Measurements from ENCODE around the gene RNF217. TPM values are rescaled to one million over a fixed set of nuclear protein-coding genes. Genes with fewer than 3 reads are reported as not detected.
"Not testable (repeated sequence)": the region's sequence is repeated elsewhere in the genome, so short reads cannot be mapped to it uniquely, and the experiment has no call there.

Gene RNF217
- total RNA-seq, 2 experiments from 2014 or later = 1.7 to 2.4 TPM

DNA sequence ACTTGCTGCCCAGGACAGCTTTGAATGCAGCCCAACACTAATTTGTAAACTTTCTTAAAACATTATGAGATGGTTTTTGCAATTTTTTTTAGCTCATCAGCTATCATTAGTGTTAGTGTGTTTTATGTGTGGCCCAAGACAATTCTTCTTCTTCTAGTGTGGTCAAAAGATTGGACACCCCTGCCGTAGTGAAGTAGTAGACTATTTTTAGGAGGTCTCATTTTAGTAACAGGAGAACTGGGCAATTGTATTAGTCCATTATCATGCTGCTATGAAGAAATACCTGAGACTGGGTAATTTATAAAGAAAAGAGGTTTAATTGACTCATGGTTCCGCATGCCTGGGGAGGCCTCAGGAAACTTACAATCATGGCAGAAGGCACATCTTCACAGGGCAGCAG, 112.8 kb downstream of the RNF217 start:
- H3K27ac Mint-ChIP-seq; intact Hi-C loops (cut with DNase I, micrococcal nuclease); POLR2A ChIA-PET; CTCF ChIA-PET; H3K4me3 Mint-ChIP-seq; H3K36me3 Mint-ChIP-seq (ENCODE audit: low read depth); H3K4me1 Mint-ChIP-seq; DNase-seq; H3K27me3 Mint-ChIP-seq; H3K9me3 Mint-ChIP-seq (ENCODE audit: low read depth); ATAC-seq: not testable (repeated sequence)

DNA sequence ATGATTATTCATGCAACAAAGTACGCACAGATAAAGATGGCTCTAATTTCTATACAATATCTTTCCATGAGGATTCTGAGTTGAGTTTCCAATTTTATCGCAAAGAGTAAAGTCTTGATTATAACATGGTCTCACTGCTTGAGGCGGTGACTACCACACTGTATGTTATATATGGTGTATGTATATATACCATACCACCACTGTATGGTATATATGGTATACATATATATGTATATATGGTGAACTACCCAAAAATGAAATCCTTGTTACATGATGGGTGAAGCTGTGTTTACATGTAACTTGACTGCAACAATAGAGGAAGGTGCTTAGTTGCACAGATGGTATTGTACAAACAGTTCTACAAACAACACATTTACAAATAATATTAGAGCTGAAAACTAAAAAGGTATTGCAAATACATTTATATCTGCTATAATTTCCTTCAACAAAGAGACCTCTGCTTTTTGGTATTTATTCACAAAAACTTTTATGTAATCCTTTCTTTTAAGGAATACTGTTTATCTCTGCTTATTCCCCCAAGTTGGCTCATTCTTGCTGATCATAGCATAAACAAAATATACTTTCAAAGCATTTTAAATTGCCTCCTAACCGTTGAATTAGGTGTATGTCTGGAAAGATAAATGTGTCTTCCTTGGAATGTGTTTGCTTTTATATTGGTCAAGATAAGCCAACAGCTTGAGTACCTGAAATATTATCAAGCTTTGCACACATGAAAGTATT, 113.7 kb downstream of the RNF217 start:
- CTCF ChIA-PET = interaction anchor here (0.8 to 1.1 kb wide), 2 partner anchors 8 to 117 kb away, joined by 3 to 4 read pairs; no protein-coding TSS in a partner anchor
- no peak overlapping the region for H3K27ac Mint-ChIP-seq
- no peaks in the 10 kb centered on the region for H3K36me3 Mint-ChIP-seq (ENCODE audit: low read depth)
- no peaks in the 10 kb centered on the region for H3K4me1 Mint-ChIP-seq
- H3K4me3 Mint-ChIP-seq = no peak overlapping the region
- intact Hi-C loops (cut with DNase I, micrococcal nuclease) = no loop called here
- H3K9me3 Mint-ChIP-seq (ENCODE audit: low read depth) = no peaks in the 10 kb centered on the region
- no peak for ATAC-seq
- POLR2A ChIA-PET = no interaction called here
- no peak for DNase-seq
- no peaks in the 10 kb centered on the region for H3K27me3 Mint-ChIP-seq

DNA sequence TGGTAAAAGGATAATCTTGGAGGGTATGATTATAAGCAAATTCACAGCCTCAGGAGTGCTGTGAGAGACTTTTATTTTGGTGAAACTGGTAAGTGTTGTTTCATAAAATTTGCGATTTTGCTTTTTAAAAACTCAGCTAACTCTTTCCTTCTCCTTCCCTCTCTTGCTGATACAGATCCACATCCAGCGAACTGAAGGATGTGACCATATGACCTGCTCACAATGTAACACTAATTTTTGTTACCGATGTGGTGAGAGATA, 114.2 kb downstream of the RNF217 start:
- Mint-ChIP-seq H3K9me3 (ENCODE audit: low read depth) (no peaks in the 10 kb centered on the region), H3K4me3 (no peak overlapping the region), H3K27me3 (no peaks in the 10 kb centered on the region), H3K27ac (no peak overlapping the region), H3K36me3 (ENCODE audit: low read depth) (no peaks in the 10 kb centered on the region), H3K4me1 (no peaks in the 10 kb centered on the region)
- intact Hi-C loops (cut with DNase I, micrococcal nuclease) = no loop called here
- CTCF ChIA-PET = interaction anchor here (0.8 to 1.1 kb wide), 2 partner anchors 9 to 116 kb away, joined by 3 to 4 read pairs; no protein-coding TSS in a partner anchor
- DNase-seq (no peak), ATAC-seq (no peak)
- POLR2A ChIA-PET = no interaction called here

DNA sequence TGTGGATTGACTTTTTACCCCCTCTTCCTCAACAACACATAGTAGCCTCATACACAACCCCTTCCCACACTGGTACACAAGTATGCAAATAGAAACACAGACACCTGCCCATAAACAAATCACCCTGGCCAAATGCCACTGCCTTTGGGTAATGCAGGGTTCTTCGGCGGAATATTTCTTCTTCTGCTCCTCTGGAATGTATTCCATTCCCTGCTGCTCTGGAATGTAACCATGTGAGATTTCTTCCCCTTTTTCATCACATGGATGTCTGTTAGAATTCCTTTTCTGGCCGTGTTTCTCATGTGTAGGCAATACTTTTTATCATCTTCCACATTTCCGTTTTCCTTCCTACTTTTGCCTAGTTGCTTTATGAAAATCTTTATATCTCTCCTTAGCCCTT, 115.2 kb downstream of the RNF217 start:
- DNase-seq (no peak), ATAC-seq (no peak)
- ChIA-PET POLR2A (no interaction called here), CTCF (no interaction called here)
- Mint-ChIP-seq H3K4me3 (no peak overlapping the region), H3K4me1 (no peaks in the 10 kb centered on the region), H3K27me3 (no peaks in the 10 kb centered on the region), H3K36me3 (ENCODE audit: low read depth) (no peaks in the 10 kb centered on the region), H3K27ac (no peak overlapping the region), H3K9me3 (ENCODE audit: low read depth) (no peaks in the 10 kb centered on the region)
- intact Hi-C loops (cut with DNase I, micrococcal nuclease) = no loop called here

DNA sequence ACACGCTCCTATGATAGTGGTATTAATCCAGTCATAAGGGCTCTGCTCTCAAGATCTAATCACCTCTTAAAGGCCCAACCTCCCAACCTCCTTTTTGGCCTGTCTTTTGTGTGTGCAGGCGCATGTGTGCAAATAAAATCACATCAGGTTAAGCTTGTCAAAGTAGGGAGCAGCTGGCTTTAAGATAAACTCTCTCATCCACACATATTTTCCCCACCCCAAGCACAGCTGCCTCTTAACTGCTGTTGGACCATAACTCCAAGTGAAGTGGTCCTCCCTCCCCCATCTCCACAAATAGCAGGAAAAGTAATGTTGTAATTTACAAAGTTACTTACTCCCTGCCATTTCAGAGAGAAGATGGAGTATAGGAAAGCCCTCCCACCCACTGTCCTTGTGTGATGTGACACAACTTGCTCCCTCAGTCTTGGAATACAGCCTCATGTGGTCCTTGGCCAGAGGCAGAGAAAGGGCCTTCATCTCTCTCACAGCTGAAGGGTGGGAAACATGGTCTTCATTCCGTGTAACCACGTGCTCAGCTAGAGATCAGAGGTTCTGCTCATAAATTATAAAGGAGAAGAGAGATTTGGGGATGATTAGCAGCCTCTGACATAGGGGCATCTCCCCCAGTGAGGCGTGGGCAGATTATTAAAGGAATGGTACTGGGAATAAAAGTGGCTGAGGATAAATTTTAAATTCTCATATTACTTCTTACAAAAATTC, 116.5 kb downstream of the RNF217 start:
- POLR2A ChIA-PET = no interaction called here
- Mint-ChIP-seq H3K4me1 (no peaks in the 10 kb centered on the region), H3K4me3 (no peak overlapping the region), H3K27me3 (no peaks in the 10 kb centered on the region), H3K9me3 (ENCODE audit: low read depth) (no peaks in the 10 kb centered on the region), H3K36me3 (ENCODE audit: low read depth) (no peaks in the 10 kb centered on the region), H3K27ac (no peak overlapping the region)
- no peak for ATAC-seq
- intact Hi-C loops (cut with DNase I, micrococcal nuclease) = no loop called here
- no peak for DNase-seq
- CTCF ChIA-PET = no interaction called here

DNA sequence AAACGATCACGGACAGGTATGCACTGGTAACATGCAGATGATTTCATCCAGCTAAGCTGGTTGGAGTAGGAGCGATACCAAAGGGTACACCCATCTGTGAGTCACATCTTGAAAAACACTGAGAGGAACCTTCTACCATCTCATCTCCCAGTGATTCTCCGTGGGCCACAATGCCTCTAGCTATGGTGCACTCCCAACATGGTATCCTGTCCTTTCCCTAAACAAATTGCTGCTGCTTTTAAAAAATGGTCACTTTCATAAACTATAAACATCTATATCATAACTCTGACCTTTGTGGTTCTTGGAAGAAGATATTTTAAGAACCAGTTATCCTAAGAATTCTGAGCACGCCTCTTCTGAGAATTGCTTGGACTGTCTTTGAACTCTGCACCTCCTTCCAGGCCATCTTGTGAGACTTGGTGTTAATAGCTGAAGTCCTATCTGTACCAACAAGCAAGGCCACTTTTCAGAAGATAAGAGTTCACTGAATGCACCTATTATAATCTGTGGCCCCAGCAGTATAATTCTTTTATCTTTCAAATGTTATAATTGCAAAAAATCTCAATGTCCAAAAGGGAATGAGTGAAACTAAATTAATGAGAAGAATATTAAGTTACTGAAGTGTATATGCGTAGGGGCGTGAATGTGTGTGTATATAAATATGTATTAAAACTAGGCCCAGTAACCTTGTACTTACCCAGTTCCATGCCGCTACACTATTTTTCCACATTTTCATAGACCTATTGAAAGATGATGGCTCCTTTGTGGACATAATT, 120.9 kb downstream of the RNF217 start:
- intact Hi-C loops (cut with DNase I, micrococcal nuclease) = no loop called here
- CTCF ChIA-PET = no interaction called here
- Mint-ChIP-seq H3K36me3 (ENCODE audit: low read depth) (no peaks in the 10 kb centered on the region), H3K9me3 (ENCODE audit: low read depth) (no peaks in the 10 kb centered on the region), H3K27me3 (no peaks in the 10 kb centered on the region), H3K27ac (no peak overlapping the region), H3K4me3 (no peak overlapping the region), H3K4me1 (no peaks in the 10 kb centered on the region)
- DNase-seq = no peak
- POLR2A ChIA-PET = no interaction called here
- no peak for ATAC-seq

DNA sequence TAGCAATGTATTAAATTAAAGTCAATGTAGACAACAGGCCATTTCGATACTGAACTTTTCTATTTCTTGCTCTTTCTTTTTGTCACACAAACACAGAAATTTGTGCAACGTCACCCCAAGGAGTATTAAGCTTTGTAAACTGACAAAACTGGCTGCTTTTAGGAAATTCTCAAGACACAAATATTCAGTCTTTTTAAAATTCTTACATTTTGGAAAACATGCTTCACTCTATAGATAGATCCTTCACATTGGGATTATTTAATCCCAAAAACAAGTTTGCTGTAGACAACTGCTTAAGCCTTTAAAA, 121.4 kb downstream of the RNF217 start:
- Mint-ChIP-seq H3K36me3 (ENCODE audit: low read depth) (no peaks in the 10 kb centered on the region), H3K27ac (no peak overlapping the region), H3K4me3 (no peak overlapping the region), H3K27me3 (no peaks in the 10 kb centered on the region), H3K4me1 (no peaks in the 10 kb centered on the region), H3K9me3 (ENCODE audit: low read depth) (no peaks in the 10 kb centered on the region)
- ChIA-PET POLR2A (no interaction called here), CTCF (no interaction called here)
- ATAC-seq (no peak), DNase-seq (no peak)
- intact Hi-C loops (cut with DNase I, micrococcal nuclease) = no loop called here

DNA sequence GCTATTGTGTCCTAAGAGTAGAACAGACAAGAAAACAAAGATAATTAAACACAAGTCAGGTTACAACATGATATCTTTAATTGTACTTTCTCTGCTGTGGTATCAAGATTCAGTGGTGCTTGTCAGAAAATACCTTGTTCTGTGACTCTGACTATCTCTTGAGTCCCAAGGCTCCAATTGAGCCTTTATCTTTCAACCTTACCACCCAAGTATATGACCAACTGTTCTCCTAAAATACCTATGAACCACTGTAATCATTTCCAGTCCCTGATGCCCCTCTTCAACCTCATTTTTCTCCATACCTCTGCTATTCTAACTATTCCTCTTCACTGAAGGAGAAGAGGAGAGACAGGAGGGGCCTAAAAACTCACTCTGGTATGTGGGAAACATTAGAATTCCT, 124.5 kb downstream of the RNF217 start:
- POLR2A ChIA-PET = no interaction called here

DNA sequence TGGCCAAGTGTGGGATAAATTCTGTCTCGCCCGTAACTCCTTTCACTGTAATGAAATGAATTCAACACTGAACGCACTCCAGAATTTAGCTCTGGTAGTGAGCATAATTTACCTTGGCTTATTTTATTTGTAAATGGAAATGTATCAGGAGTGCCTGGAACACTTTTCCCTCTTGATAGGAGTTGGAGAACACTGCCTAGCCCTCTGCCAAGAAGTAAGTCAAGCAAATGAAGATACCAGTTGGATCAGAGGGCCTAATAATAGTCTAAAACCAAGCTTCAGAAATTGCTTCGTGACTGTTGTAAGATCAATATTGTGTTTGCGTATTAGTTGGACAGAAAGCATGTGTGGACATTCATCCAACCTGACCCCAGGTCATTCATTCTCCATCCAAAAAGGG, 126.7 kb downstream of the RNF217 start:
- Mint-ChIP-seq H3K27ac (no peak overlapping the region), H3K9me3 (ENCODE audit: low read depth) (no peaks in the 10 kb centered on the region), H3K36me3 (ENCODE audit: low read depth) (no peaks in the 10 kb centered on the region), H3K27me3 (no peaks in the 10 kb centered on the region), H3K4me1 (no peaks in the 10 kb centered on the region), H3K4me3 (no peak overlapping the region)
- DNase-seq = no peak
- CTCF ChIA-PET = interaction anchor here (0.7 to 1.4 kb wide), 2 partner anchors 8 to 10 kb away, joined by 3 to 4 read pairs; no protein-coding TSS in a partner anchor
- intact Hi-C loops (cut with DNase I, micrococcal nuclease) = no loop called here
- no peak for ATAC-seq
- POLR2A ChIA-PET = no interaction called here

More for the DNA sequence above, 124.5 kb downstream of the RNF217 start:
- no peaks in the 10 kb centered on the region for H3K36me3 Mint-ChIP-seq (ENCODE audit: low read depth)
- no peaks in the 10 kb centered on the region for H3K9me3 Mint-ChIP-seq (ENCODE audit: low read depth)
- H3K4me1 Mint-ChIP-seq = no peaks in the 10 kb centered on the region
- ATAC-seq = no peak
- CTCF ChIA-PET = interaction anchor here (1.2 kb wide), 1 partner anchor 12 kb away, joined by 4 read pairs; no protein-coding TSS in a partner anchor
- intact Hi-C loops (cut with DNase I, micrococcal nuclease) = no loop called here
- no peak for DNase-seq
- H3K27me3 Mint-ChIP-seq = no peaks in the 10 kb centered on the region
- H3K27ac Mint-ChIP-seq = no peak overlapping the region
- no peak overlapping the region for H3K4me3 Mint-ChIP-seq

DNA sequence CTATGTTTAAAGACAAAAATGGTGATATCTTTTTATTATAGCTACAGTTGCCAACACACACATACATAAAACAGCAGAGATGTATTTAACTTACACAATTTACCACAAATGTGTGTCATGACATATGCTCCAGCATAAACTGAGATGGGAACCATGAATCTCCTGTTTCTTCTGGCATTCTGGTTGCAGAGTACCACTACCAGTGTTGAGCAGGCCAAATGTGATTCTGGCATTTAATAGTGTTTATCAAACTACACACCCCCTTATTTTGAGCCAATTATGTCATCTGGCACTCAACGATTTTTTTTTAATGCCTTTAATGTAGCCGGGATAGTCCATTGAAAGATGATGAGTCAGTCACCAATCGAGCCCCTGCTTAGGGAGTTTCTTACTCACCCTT, 132.3 kb downstream of the RNF217 start:
- ChIA-PET CTCF (no interaction called here), POLR2A (no interaction called here)
- Mint-ChIP-seq H3K27me3 (peaks cover 5% of the 10 kb centered on the region), H3K9me3 (ENCODE audit: low read depth) (no peaks in the 10 kb centered on the region), H3K4me1 (peaks cover 3% of the 10 kb centered on the region), H3K4me3 (no peak overlapping the region), H3K36me3 (ENCODE audit: low read depth) (no peaks in the 10 kb centered on the region), H3K27ac (no peak overlapping the region)
- ATAC-seq = no peak
- intact Hi-C loops (cut with DNase I, micrococcal nuclease) = no loop called here
- no peak for DNase-seq

DNA sequence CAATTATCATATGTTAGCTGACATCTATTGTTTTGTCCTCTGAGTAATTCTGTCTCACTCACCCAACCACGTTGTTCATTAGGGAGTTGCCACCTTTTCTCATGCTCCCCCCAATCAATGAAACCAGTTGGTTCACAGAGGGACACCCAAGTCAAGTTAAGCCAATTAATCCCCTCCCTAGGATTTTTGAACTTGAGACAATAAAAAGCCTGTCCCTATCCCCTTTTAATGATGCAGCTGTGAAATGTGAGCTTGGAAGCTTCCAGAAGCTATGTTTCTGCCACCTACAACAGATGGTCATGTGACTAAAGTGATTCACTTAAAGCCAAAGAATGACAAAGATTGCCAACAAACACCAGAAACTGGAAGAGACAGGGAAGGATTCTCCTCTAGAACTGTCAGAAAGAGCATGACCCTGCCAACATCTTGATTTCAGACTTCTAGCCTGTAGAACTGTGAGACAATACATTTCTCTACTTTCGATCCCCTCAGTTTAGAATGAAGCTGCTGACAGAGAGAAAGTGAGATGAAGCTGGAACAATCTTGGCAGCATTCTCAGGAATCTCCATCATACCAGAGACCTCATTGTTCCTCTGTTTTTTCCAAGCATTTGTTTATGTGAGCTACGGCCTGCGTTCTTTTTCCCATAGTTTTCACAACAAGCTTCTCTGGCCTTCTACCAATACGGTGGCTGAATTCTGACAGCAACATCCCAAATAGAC, 133.5 kb downstream of the RNF217 start:
- no peaks in the 10 kb centered on the region for H3K36me3 Mint-ChIP-seq (ENCODE audit: low read depth)
- H3K27ac Mint-ChIP-seq = no peak overlapping the region
- DNase-seq = no peak
- CTCF ChIA-PET = interaction anchor here (0.7 to 0.9 kb wide), 2 partner anchors 18 to 49 kb away, joined by 3 read pairs; no protein-coding TSS in a partner anchor
- POLR2A ChIA-PET = interaction anchor here (0.7 kb wide), 1 partner anchor 27 kb away, joined by 6 read pairs; no protein-coding TSS in a partner anchor
- peaks cover 8% of the 10 kb centered on the region for H3K4me1 Mint-ChIP-seq
- ATAC-seq = no peak
- no peak overlapping the region for H3K4me3 Mint-ChIP-seq
- peaks cover 5% of the 10 kb centered on the region for H3K27me3 Mint-ChIP-seq
- intact Hi-C loops (cut with DNase I, micrococcal nuclease) = no loop called here
- H3K9me3 Mint-ChIP-seq (ENCODE audit: low read depth) = no peaks in the 10 kb centered on the region
